WTC11 (cell line): Measurements from ENCODE around the gene CHST11.

ENCODE experiments used
- CREB1 ChIP-seq: sonication (generic); formaldehyde crosslinking; IDR thresholded peaks from 2 replicates; pipeline ENCODE4 v1.8.0; 2023; ENCODE audit warnings: mild to moderate bottlenecking, missing genetic modification reagents
- NFYB ChIP-seq: sonication (generic); formaldehyde crosslinking; conservative IDR thresholded peaks from 2 replicates; pipeline ENCODE4 v1.8.0; 2022; ENCODE audit warnings: low read depth, missing genetic modification reagents
- TEAD1 ChIP-seq: sonication (generic); formaldehyde crosslinking; IDR thresholded peaks from 2 replicates; pipeline ENCODE4 v1.8.0; 2022; ENCODE audit warnings: mild to moderate bottlenecking, missing genetic modification reagents
- TP53 ChIP-seq: sonication (generic); formaldehyde crosslinking; IDR thresholded peaks from 2 replicates; pipeline ENCODE4 v1.8.1; 2023; ENCODE audit warnings: mild to moderate bottlenecking, missing genetic modification reagents
- TF ChIP-seq, protein P1 (sequence below): fragments of 200-600 bp; IDR thresholded peaks from 2 replicates; pipeline ENCODE4 v1.8.0; 2022; ENCODE audit warnings: antibody characterized with exemption
- TF ChIP-seq, protein P2 (sequence below): sonication (generic); formaldehyde crosslinking; IDR thresholded peaks from 2 replicates; pipeline ENCODE4 v1.8.0; 2022; ENCODE audit warnings: mild to moderate bottlenecking, missing genetic modification reagents
- TF ChIP-seq, protein P3 (sequence below): sonication (generic); formaldehyde crosslinking; IDR thresholded peaks from 2 replicates; pipeline ENCODE4 v1.8.1; 2023; ENCODE audit warnings: mild to moderate bottlenecking, missing genetic modification reagents
- TF ChIP-seq, protein P4 (sequence below): sonication (generic); formaldehyde crosslinking; IDR thresholded peaks from 2 replicates; pipeline ENCODE4 v1.8.1; 2023; ENCODE audit warnings: mild to moderate bottlenecking, missing genetic modification reagents, moderate library complexity

DNA sequence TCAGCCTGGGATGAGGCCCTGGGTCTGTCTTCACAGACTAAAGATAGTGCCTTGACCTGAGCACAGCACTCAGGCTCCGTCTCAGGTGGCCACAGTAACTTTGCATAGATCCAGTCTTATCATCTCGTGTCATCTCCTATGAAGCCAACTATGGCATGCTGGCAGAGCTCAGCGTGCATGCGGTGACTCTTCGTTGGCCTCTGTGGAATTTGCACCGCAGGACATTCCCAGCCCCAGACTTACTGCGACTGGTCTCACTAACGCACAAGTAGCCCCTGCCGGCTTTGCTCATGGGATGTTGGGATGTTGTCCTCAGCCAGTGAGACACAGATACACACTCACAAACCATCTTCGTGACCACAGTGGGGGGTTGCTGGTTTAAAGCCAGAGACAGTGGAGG lies 199.6 kb downstream of the CHST11 start:
- TF ChIP-seq, protein P1, sequence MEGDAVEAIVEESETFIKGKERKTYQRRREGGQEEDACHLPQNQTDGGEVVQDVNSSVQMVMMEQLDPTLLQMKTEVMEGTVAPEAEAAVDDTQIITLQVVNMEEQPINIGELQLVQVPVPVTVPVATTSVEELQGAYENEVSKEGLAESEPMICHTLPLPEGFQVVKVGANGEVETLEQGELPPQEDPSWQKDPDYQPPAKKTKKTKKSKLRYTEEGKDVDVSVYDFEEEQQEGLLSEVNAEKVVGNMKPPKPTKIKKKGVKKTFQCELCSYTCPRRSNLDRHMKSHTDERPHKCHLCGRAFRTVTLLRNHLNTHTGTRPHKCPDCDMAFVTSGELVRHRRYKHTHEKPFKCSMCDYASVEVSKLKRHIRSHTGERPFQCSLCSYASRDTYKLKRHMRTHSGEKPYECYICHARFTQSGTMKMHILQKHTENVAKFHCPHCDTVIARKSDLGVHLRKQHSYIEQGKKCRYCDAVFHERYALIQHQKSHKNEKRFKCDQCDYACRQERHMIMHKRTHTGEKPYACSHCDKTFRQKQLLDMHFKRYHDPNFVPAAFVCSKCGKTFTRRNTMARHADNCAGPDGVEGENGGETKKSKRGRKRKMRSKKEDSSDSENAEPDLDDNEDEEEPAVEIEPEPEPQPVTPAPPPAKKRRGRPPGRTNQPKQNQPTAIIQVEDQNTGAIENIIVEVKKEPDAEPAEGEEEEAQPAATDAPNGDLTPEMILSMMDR: no peak
- TF ChIP-seq NFYB (CRISPR knock-in tag): no peak
- no peak for TF ChIP-seq CREB1 (CRISPR knock-in tag)
- TF ChIP-seq TEAD1 (CRISPR knock-in tag): no peak
- TF ChIP-seq, protein P2, sequence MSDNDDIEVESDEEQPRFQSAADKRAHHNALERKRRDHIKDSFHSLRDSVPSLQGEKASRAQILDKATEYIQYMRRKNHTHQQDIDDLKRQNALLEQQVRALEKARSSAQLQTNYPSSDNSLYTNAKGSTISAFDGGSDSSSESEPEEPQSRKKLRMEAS (CRISPR knock-in tag): no peak
- TF ChIP-seq, protein P3, sequence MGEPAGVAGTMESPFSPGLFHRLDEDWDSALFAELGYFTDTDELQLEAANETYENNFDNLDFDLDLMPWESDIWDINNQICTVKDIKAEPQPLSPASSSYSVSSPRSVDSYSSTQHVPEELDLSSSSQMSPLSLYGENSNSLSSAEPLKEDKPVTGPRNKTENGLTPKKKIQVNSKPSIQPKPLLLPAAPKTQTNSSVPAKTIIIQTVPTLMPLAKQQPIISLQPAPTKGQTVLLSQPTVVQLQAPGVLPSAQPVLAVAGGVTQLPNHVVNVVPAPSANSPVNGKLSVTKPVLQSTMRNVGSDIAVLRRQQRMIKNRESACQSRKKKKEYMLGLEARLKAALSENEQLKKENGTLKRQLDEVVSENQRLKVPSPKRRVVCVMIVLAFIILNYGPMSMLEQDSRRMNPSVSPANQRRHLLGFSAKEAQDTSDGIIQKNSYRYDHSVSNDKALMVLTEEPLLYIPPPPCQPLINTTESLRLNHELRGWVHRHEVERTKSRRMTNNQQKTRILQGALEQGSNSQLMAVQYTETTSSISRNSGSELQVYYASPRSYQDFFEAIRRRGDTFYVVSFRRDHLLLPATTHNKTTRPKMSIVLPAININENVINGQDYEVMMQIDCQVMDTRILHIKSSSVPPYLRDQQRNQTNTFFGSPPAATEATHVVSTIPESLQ (CRISPR knock-in tag): no peak
- TF ChIP-seq, protein P4, sequence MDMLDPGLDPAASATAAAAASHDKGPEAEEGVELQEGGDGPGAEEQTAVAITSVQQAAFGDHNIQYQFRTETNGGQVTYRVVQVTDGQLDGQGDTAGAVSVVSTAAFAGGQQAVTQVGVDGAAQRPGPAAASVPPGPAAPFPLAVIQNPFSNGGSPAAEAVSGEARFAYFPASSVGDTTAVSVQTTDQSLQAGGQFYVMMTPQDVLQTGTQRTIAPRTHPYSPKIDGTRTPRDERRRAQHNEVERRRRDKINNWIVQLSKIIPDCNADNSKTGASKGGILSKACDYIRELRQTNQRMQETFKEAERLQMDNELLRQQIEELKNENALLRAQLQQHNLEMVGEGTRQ (CRISPR knock-in tag): no peak
- TF ChIP-seq TP53 (CRISPR knock-in tag): no peak
